Measurements from ENCODE around the gene TFCP2L1.
"Not testable (repeated sequence)": the region's sequence is repeated elsewhere in the genome, so short reads cannot be mapped to it uniquely, and the experiment has no call there.

The TFCP2L1 gene

GRCh38 chr2:121284463-121285449 lies at the start of gene TFCP2L1:
Gene TFCP2L1, minus strand, starts transcription at chr2:121285202. Its CDS starts 93 bp downstream, at chr2:121285109.
- no peak for TF ChIP-seq CTCF (IDR thresholded peaks at IDR 0.05; ENCODE audit: insufficient read depth, low read length, poor library complexity, severe bottlenecking)
- H3K4me3 ChIP-seq (replicated peaks; ENCODE audit: low read depth, low read length) = peak within 1 kb of the TSS; percentile 17
- DNase-seq (ENCODE audit: extremely low read depth, insufficient read length) = peak; percentile 56
- no peaks in the 10 kb centered on the region for H3K36me3 ChIP-seq (ENCODE audit: control insufficient read depth, insufficient read depth, low read length)
- H3K27me3 ChIP-seq (replicated peaks; ENCODE audit: control insufficient read depth, insufficient read depth, low read length) = no peaks in the 10 kb centered on the region; the same call in 1 of the 2 replicates

- peaks cover 4% of the 10 kb centered on the region for H3K36me3 ChIP-seq (ENCODE audit: control insufficient read depth, insufficient read depth, low read length)
- no peak overlapping the region for H3K4me3 ChIP-seq (replicated peaks; ENCODE audit: low read depth, low read length)
- no peaks in the 10 kb centered on the region for H3K27me3 ChIP-seq (replicated peaks; ENCODE audit: control insufficient read depth, insufficient read depth, low read length)
- DNase-seq (ENCODE audit: extremely low read depth, insufficient read length) = no peak
- no peak for TF ChIP-seq CTCF (IDR thresholded peaks at IDR 0.05; ENCODE audit: insufficient read depth, low read length, poor library complexity, severe bottlenecking)
Observed at GRCh38 chr2:121333834-121334558, 49.0 kb upstream of the TFCP2L1 start.

GRCh38 chr2:121333231-121333630 lies 48.2 kb upstream of the TFCP2L1 start:
- Histone ChIP-seq H3K27me3 (replicated peaks; ENCODE audit: control insufficient read depth, insufficient read depth, low read length) (no peaks in the 10 kb centered on the region), H3K4me3 (replicated peaks; ENCODE audit: low read depth, low read length) (no peak overlapping the region), H3K36me3 (ENCODE audit: control insufficient read depth, insufficient read depth, low read length) (no peaks in the 10 kb centered on the region; the same call in none of the 2 replicates)
- no peak for DNase-seq (ENCODE audit: extremely low read depth, insufficient read length)
- TF ChIP-seq CTCF (IDR thresholded peaks at IDR 0.05; ENCODE audit: insufficient read depth, low read length, poor library complexity, severe bottlenecking) = no peak

- DNase-seq (ENCODE audit: extremely low read depth, insufficient read length); H3K27me3 ChIP-seq (replicated peaks; ENCODE audit: control insufficient read depth, insufficient read depth, low read length); H3K4me3 ChIP-seq (replicated peaks; ENCODE audit: low read depth, low read length); H3K36me3 ChIP-seq (ENCODE audit: control insufficient read depth, insufficient read depth, low read length): not testable (repeated sequence)
Observed at GRCh38 chr2:121331324-121331723, 46.3 kb upstream of the TFCP2L1 start.

- TF ChIP-seq CTCF (IDR thresholded peaks at IDR 0.05; ENCODE audit: insufficient read depth, low read length, poor library complexity, severe bottlenecking) = no peak
- DNase-seq (ENCODE audit: extremely low read depth, insufficient read length) = no peak
- Histone ChIP-seq H3K4me3 (replicated peaks; ENCODE audit: low read depth, low read length) (no peak overlapping the region), H3K27me3 (replicated peaks; ENCODE audit: control insufficient read depth, insufficient read depth, low read length) (no peaks in the 10 kb centered on the region), H3K36me3 (ENCODE audit: control insufficient read depth, insufficient read depth, low read length) (no peaks in the 10 kb centered on the region)
Observed at GRCh38 chr2:121330921-121331320, 45.9 kb upstream of the TFCP2L1 start.

GRCh38 chr2:121329786-121330185 lies 44.8 kb upstream of the TFCP2L1 start:
- Histone ChIP-seq H3K36me3 (ENCODE audit: control insufficient read depth, insufficient read depth, low read length) (no peaks in the 10 kb centered on the region), H3K4me3 (replicated peaks; ENCODE audit: low read depth, low read length) (no peak overlapping the region), H3K27me3 (replicated peaks; ENCODE audit: control insufficient read depth, insufficient read depth, low read length) (no peaks in the 10 kb centered on the region)
- TF ChIP-seq CTCF (IDR thresholded peaks at IDR 0.05; ENCODE audit: insufficient read depth, low read length, poor library complexity, severe bottlenecking) = no peak
- no peak for DNase-seq (ENCODE audit: extremely low read depth, insufficient read length)
